ENCODE results near the gene FNIP1.
"Not testable (repeated sequence)": the region's sequence is repeated elsewhere in the genome, so short reads cannot be mapped to it uniquely, and the experiment has no call there.

Gene FNIP1

DNA sequence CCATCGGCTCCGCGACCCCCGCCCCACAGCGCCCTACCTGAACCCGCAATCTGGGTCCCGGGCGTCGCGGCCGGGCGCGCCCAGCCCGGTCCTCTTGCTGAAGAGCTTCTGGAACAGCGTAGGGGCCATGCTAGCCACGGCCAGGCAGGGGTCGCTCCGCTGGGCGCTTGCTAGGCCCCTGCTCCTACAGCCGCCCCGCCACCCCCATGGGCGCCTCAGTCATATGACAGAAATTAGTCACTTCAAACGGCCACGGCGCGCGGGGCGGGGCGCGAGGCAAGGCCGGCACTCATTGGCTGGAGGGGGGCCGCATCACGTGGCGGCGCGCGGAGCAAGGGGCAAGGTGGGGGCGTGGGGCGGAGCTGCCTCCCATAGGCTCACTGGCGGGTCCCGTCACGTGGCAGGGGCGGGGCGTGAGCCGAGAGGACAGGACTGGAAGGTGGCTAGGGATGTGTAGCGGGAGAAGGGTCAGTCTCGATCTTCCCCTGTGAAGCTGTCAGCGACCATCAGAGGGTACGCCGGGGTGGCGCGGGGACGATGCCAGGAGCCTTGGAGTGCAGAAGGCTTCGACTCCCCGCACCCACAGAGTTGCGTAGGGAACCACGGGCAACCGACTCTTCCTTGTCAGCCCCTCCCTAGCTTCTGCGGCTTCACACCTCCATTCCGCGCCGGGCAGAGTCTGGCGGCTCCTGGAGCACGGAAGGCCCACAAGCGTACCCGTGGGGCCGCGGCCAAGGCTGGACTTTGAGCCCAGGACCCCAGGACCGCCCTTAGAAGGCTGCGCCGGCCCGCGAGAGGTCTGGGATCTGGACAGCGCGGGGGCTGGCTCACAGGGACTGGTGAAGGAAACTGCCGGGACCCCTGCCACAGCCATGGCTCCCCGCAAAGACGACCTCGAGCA lies at the start of gene FNIP1:
Gene FNIP1, minus strand, starts transcription at position 225 of the 901 bp plus-strand sequence. Its CDS starts 96 bp downstream, at position 129.
- peak; percentile 11 for TF ChIP-seq CTCF (IDR thresholded peaks at IDR 0.05; ENCODE audit: low read depth, low read length, missing control alignments)
- H3K27me3 ChIP-seq (replicated peaks): no peaks in the 10 kb centered on the region
- DNase-seq: peak; percentile 98
- in situ Hi-C loops (cut with HindIII; ENCODE audit: low pct_ligation_motif_present, low sequenced_read_pairs): no loop called here
- H3K4me3 ChIP-seq (ENCODE audit: low read depth, low read length): peak within 1 kb of the TSS; percentile 98
- H3K27ac ChIP-seq: peak within 1 kb of the TSS; percentile 99
- peaks cover 5% of the 10 kb centered on the region for H3K36me3 ChIP-seq (replicated peaks)

- Histone ChIP-seq H3K4me3 (ENCODE audit: low read depth, low read length) (no peak overlapping the region), H3K27ac (no peak overlapping the region), H3K27me3 (replicated peaks) (no peaks in the 10 kb centered on the region), H3K36me3 (replicated peaks) (no peaks in the 10 kb centered on the region)
- TF ChIP-seq CTCF (IDR thresholded peaks at IDR 0.05; ENCODE audit: low read depth, low read length, missing control alignments): no peak
- DNase-seq: no peak
- in situ Hi-C loops (cut with HindIII; ENCODE audit: low pct_ligation_motif_present, low sequenced_read_pairs): no loop called here
Observed at GRCh38 chr5:131846536-131846935, 49.7 kb upstream of the FNIP1 start.

GRCh38 chr5:131845828-131846227 lies 49.0 kb upstream of the FNIP1 start:
- DNase-seq: no peak
- in situ Hi-C loops (cut with HindIII; ENCODE audit: low pct_ligation_motif_present, low sequenced_read_pairs): no loop called here
- Histone ChIP-seq H3K36me3 (replicated peaks) (no peaks in the 10 kb centered on the region), H3K4me3 (ENCODE audit: low read depth, low read length) (no peak overlapping the region), H3K27me3 (replicated peaks) (no peaks in the 10 kb centered on the region), H3K27ac (no peak overlapping the region)
- TF ChIP-seq CTCF (IDR thresholded peaks at IDR 0.05; ENCODE audit: low read depth, low read length, missing control alignments): no peak

- in situ Hi-C loops (cut with HindIII; ENCODE audit: low pct_ligation_motif_present, low sequenced_read_pairs); H3K36me3 ChIP-seq (replicated peaks); H3K27ac ChIP-seq; H3K4me3 ChIP-seq (ENCODE audit: low read depth, low read length); H3K27me3 ChIP-seq (replicated peaks); DNase-seq: not testable (repeated sequence)
Observed at GRCh38 chr5:131842971-131843370, 46.2 kb upstream of the FNIP1 start.

GRCh38 chr5:131832702-131833101 lies 35.9 kb upstream of the FNIP1 start:
- H3K27ac ChIP-seq; DNase-seq; in situ Hi-C loops (cut with HindIII; ENCODE audit: low pct_ligation_motif_present, low sequenced_read_pairs); H3K36me3 ChIP-seq (replicated peaks); H3K27me3 ChIP-seq (replicated peaks); H3K4me3 ChIP-seq (ENCODE audit: low read depth, low read length): not testable (repeated sequence)

DNA sequence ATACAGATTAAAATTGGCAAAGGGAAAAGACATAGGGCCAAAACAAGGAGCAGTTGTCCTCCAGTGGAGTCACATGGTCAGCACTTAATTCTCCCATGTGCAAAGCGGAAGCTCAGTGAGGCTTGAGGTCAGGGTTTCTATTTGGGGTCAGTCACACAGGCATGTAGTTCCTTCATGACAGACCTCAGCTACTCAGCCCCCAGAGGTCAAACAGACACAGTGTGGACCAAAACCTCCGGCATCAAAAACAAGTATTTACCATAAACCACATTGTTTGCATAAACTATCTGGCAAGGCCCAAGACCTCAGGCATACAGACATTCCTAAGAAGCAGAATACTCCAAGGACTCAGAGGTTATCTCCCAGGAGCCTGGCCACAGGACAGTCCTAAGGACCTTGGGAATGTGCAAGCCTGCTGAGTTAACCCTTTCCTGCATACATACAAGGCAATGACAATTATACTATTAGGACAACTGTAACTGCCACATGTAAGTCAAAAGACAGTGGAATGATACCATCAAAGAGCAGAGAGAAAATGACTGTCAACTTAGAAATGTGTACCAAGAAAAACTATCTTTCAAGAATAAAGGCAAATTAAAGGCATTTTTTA lies 28.7 kb upstream of the FNIP1 start:
- Histone ChIP-seq H3K4me3 (ENCODE audit: low read depth, low read length) (no peak overlapping the region), H3K27ac (no peak overlapping the region), H3K36me3 (replicated peaks) (no peaks in the 10 kb centered on the region), H3K27me3 (replicated peaks) (no peaks in the 10 kb centered on the region)
- DNase-seq: no peak
- TF ChIP-seq CTCF (IDR thresholded peaks at IDR 0.05; ENCODE audit: low read depth, low read length, missing control alignments): no peak
- in situ Hi-C loops (cut with HindIII; ENCODE audit: low pct_ligation_motif_present, low sequenced_read_pairs): no loop called here

Data from brain microvascular endothelial cell (primary cell).